Gastroesophageal sphincter (tissue), 3 donors: ENCODE results near the gene NEU2.

Source experiments
- EP300 ChIP-seq: sonication (generic); formaldehyde crosslinking; IDR thresholded peaks from one replicate; pipeline ENCODE4 v1.6.1; 2017; ENCODE audit warnings: antibody characterized with exemption, mild to moderate bottlenecking
- POLR2A ChIP-seq, 2 donors: fragments of 450-650 bp; IDR thresholded peaks; one replicate each; pipeline ENCODE4 v1.6.1; 2017; ENCODE audit warnings: antibody characterized with exemption in 2 of 2, mild to moderate bottlenecking in 2 of 2, moderate library complexity in 1 of 2
- TF ChIP-seq, protein P1 (sequence below), 4 experiments: fragments of 200-600 bp in 2 of 4; fragments of 450-650 bp in 2 of 4; sonication (generic) in 1 of 4; IDR thresholded peaks; one replicate each; pipeline ENCODE4 v1.5.1; 2017 to 2019; ENCODE audit warnings: antibody characterized with exemption in 4 of 4, mild to moderate bottlenecking in 2 of 4, moderate library complexity in 2 of 4

DNA sequence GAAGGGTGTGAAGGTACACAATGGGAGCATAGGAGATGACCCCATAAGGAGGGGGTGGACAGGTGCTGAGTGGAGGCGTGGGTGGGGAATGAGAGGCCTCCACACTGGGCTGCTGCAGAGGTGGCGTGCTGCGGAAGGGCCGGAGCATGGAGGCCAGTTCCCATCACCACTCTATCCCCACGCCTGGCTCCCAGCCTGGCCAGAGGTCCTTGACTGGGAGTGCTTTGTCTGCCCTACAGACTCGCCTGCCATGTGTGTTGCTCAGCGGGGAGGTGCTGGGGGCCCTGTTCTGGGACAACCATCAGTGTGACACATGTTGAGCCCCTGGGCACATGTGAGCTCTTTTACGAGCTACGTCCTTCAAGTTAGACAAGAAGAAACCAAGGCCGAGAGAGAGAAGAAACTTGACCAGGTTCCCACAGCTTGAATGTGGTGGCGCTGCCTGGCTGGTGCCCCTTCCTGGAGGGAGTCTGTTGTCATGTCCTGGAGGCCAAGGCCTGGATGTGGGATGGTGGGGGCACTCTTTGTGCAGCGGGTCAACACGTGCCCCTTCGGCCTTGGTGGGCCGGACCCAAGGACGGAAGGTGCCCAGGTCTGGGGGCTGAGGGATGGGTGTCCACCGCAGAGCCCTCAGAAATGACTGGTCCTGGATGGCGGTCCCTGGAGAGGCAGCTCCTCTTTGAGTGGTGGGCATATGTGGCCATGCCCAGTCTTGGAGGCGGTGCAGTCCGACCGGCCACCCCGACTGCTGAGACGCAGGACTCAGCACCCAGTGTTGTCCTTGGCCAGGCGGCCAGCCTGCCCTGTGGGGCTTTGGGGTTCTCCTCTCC is 26.5 kb downstream of the NEU2 start:
- TF ChIP-seq POLR2A (IDR thresholded peaks at IDR 0.05) (no peak), EP300 (no peak)
- TF ChIP-seq, protein P1, sequence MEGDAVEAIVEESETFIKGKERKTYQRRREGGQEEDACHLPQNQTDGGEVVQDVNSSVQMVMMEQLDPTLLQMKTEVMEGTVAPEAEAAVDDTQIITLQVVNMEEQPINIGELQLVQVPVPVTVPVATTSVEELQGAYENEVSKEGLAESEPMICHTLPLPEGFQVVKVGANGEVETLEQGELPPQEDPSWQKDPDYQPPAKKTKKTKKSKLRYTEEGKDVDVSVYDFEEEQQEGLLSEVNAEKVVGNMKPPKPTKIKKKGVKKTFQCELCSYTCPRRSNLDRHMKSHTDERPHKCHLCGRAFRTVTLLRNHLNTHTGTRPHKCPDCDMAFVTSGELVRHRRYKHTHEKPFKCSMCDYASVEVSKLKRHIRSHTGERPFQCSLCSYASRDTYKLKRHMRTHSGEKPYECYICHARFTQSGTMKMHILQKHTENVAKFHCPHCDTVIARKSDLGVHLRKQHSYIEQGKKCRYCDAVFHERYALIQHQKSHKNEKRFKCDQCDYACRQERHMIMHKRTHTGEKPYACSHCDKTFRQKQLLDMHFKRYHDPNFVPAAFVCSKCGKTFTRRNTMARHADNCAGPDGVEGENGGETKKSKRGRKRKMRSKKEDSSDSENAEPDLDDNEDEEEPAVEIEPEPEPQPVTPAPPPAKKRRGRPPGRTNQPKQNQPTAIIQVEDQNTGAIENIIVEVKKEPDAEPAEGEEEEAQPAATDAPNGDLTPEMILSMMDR (IDR thresholded peaks at IDR 0.05): no peak
